Neural cell (in vitro differentiated cells): ENCODE results near the gene PPM1N. TPM values are rescaled to one million over a fixed set of nuclear protein-coding genes. Genes with fewer than 3 reads are reported as not detected.

Experiments used
- H2AFZ ChIP-seq: fragments of 200-600, 300-800 bp; sonication (generic), shearing (Covaris generic); 2 replicates; pipeline ENCODE4 v1.6.0; 2014; ENCODE audit warnings: low read depth, mild to moderate bottlenecking, antibody characterized with exemption, low read length, moderate library complexity
- H3F3A ChIP-seq: fragments of 200-600 bp; shearing (Covaris generic); 2 replicates; pipeline ENCODE4 v1.6.1; 2016; ENCODE audit warnings: mild to moderate bottlenecking, moderate library complexity, mixed read lengths, antibody characterized with exemption, low read length; ENCODE audit not compliant: insufficient read depth, poor library complexity, severe bottlenecking
- H3K27ac ChIP-seq: fragments of 200-600, 300-800 bp; sonication (generic), shearing (Covaris generic); 2 replicates; pipeline ENCODE4 v1.5.1; 2014; ENCODE audit warnings: mild to moderate bottlenecking, low read length, moderate library complexity
- H3K27me3 ChIP-seq: fragments of 300-800, 200-600 bp; sonication (generic), shearing (Covaris generic); 2 replicates; pipeline ENCODE4 v1.6.0; 2014; ENCODE audit warnings: mild to moderate bottlenecking, low read depth, low read length, moderate library complexity; ENCODE audit not compliant: insufficient read depth
- H3K36me3 ChIP-seq: fragments of 300-800, 200-600 bp; sonication (generic), shearing (Covaris generic); 2 replicates; pipeline ENCODE4 v1.5.1; 2014; ENCODE audit warnings: mild to moderate bottlenecking, antibody characterized with exemption, low read length, moderate library complexity; ENCODE audit not compliant: insufficient read depth
- H3K4me2 ChIP-seq: fragments of 300-800, 200-600 bp; sonication (generic), shearing (Covaris generic); 2 replicates; pipeline ENCODE4 v1.6.0; 2014; ENCODE audit warnings: mild to moderate bottlenecking, low read length
- H3K4me3 ChIP-seq: fragments of 300-800, 200-600 bp; sonication (generic), shearing (Covaris generic); 2 replicates; pipeline ENCODE4 v1.5.1; 2014; ENCODE audit warnings: mild to moderate bottlenecking, low read length, moderate library complexity
- H3K79me2 ChIP-seq: fragments of 200-600 bp; shearing (Covaris generic); replicated peaks from 2 replicates; pipeline ENCODE4 v1.6.0; 2014; ENCODE audit warnings: mild to moderate bottlenecking, low read length, moderate library complexity; ENCODE audit not compliant: insufficient read depth
- H3K9ac ChIP-seq: fragments of 300-800, 200-600 bp; sonication (generic), shearing (Covaris generic); 2 replicates; pipeline ENCODE4 v1.6.1; 2016; ENCODE audit warnings: mild to moderate bottlenecking, low read length, mixed read lengths
- H3K9me2 ChIP-seq: fragments of 200-600 bp; shearing (Covaris generic); 2 replicates; pipeline ENCODE4 v1.6.1; 2016; ENCODE audit warnings: mild to moderate bottlenecking, low read length, mixed read lengths; ENCODE audit not compliant: insufficient read depth
- H3K9me3 ChIP-seq: fragments of 200-600, 300-800 bp; sonication (generic), shearing (Covaris generic); 2 replicates; pipeline ENCODE4 v1.6.1; 2016; ENCODE audit warnings: mild to moderate bottlenecking, mixed run types, low read length, moderate library complexity, mixed read lengths
- H4K20me1 ChIP-seq: fragments of 200-600 bp; shearing (Covaris generic); 2 replicates; pipeline ENCODE4 v1.6.1; 2016; ENCODE audit warnings: mild to moderate bottlenecking, mixed run types; ENCODE audit not compliant: insufficient read depth
- CTCF ChIP-seq: fragments of 450-650 bp; IDR thresholded peaks from 2 replicates; pipeline ENCODE4 v1.5.1; 2014; ENCODE audit warnings: antibody characterized with exemption, mild to moderate bottlenecking, moderate library complexity; ENCODE audit not compliant: poor library complexity, severe bottlenecking
- EP300 ChIP-seq: fragments of 450-650 bp; conservative IDR thresholded peaks from 2 replicates; pipeline ENCODE4 v1.6.1; 2014; ENCODE audit warnings: antibody characterized with exemption, mild to moderate bottlenecking, moderate library complexity; ENCODE audit not compliant: poor library complexity, severe bottlenecking
- EZH2 ChIP-seq: fragments of 200-600, 300-800 bp; shearing (Covaris generic), sonication (generic); IDR thresholded peaks from 2 replicates; pipeline ENCODE4 v1.6.1; 2014; ENCODE audit warnings: antibody characterized with exemption, low read length, borderline replicate concordance, mild to moderate bottlenecking; ENCODE audit not compliant: insufficient read depth, poor library complexity, severe bottlenecking
- MXI1 ChIP-seq: fragments of 450-650 bp; conservative IDR thresholded peaks from 2 replicates; pipeline ENCODE4 v1.6.1; 2014; ENCODE audit warnings: antibody characterized with exemption, mild to moderate bottlenecking; ENCODE audit not compliant: poor library complexity, severe bottlenecking
- POLR2AphosphoS5 ChIP-seq: IDR thresholded peaks from 2 replicates; pipeline ENCODE4 v1.6.1; 2012
- RAD21 ChIP-seq: fragments of 450-650 bp; conservative IDR thresholded peaks from 2 replicates; pipeline ENCODE4 v1.6.1; 2014; ENCODE audit warnings: antibody characterized with exemption, mild to moderate bottlenecking, moderate library complexity
- REST ChIP-seq: IDR thresholded peaks from 2 replicates; pipeline ENCODE4 v1.6.1; 2012; ENCODE audit warnings: borderline replicate concordance
- SMC3 ChIP-seq: fragments of 450-650 bp; conservative IDR thresholded peaks from 2 replicates; pipeline ENCODE4 v1.6.1; 2014; ENCODE audit warnings: antibody characterized with exemption, mild to moderate bottlenecking, moderate library complexity; ENCODE audit not compliant: poor library complexity
- TAF1 ChIP-seq: IDR thresholded peaks from 2 replicates; pipeline ENCODE4 v1.6.1; 2012; ENCODE audit warnings: low read depth
- polyA plus RNA-seq: library from polyadenylated mRNA; depleted of rRNA; stranded (reverse); fragments of >200 nt; gene quantifications from 2 replicates; pipeline ENCODE4 v1.2.3, GENCODE V29; 2014

Gene PPM1N
- polyA plus RNA-seq, 1 donor from 2014 or later = 1.0 TPM

- Histone ChIP-seq H3F3A (no peaks in the 10 kb centered on the region), H3K9ac (no peak overlapping the region), H3K27ac (no peak overlapping the region), H3K4me2 (no peak overlapping the region), H3K79me2 (no peaks in the 10 kb centered on the region), H3K9me2 (no peaks in the 10 kb centered on the region), H3K4me3 (no peak overlapping the region), H3K9me3 (no peaks in the 10 kb centered on the region), H4K20me1 (no peaks in the 10 kb centered on the region), H3K36me3 (no peaks in the 10 kb centered on the region), H2AFZ (no peak overlapping the region), H3K27me3 (peaks cover 20% of the 10 kb centered on the region)
- TF ChIP-seq SMC3 = no peak
- TF ChIP-seq MXI1 = no peak
- TF ChIP-seq POLR2AphosphoS5 = no peak
- TF ChIP-seq REST = no peak
- no peak for TF ChIP-seq RAD21
- TF ChIP-seq EP300 = no peak
- TF ChIP-seq TAF1 = no peak
- no peak for TF ChIP-seq EZH2
- TF ChIP-seq CTCF = no peak
These were observed 24.9 kb upstream of the PPM1N start for GRCh38 chr19:45473367-45473681.

- no peaks in the 10 kb centered on the region for H3K36me3 ChIP-seq
- no peak overlapping the region for H3K9ac ChIP-seq
These were observed 24.3 kb upstream of the PPM1N start for GRCh38 chr19:45473682-45474605.

More at GRCh38 chr19:45473682-45474605, 24.3 kb upstream of the PPM1N start:
- no peaks in the 10 kb centered on the region for H3F3A ChIP-seq
- H3K27ac ChIP-seq = no peak overlapping the region
- no peak overlapping the region for H3K4me3 ChIP-seq
- no peak for TF ChIP-seq CTCF
- TF ChIP-seq MXI1 = no peak
- TF ChIP-seq EZH2 = no peak
- no peak for TF ChIP-seq POLR2AphosphoS5
- no peak for TF ChIP-seq REST
- TF ChIP-seq RAD21 = no peak
- TF ChIP-seq SMC3 = no peak
- TF ChIP-seq EP300 = no peak
- TF ChIP-seq TAF1 = no peak
- no peak overlapping the region for H3K4me2 ChIP-seq
- H3K9me2 ChIP-seq = no peaks in the 10 kb centered on the region
- H3K79me2 ChIP-seq = no peaks in the 10 kb centered on the region
- no peaks in the 10 kb centered on the region for H3K9me3 ChIP-seq
- H3K27me3 ChIP-seq = peaks cover 20% of the 10 kb centered on the region
- no peaks in the 10 kb centered on the region for H4K20me1 ChIP-seq
- no peak overlapping the region for H2AFZ ChIP-seq
